Endothelial cell (in vitro differentiated cells): ENCODE data around the gene NAA80. TPM values are rescaled to one million over a fixed set of nuclear protein-coding genes. Genes with fewer than 3 reads are reported as not detected.

Experiments
- DNase-seq: peaks from one replicate; pipeline ENCODE4 v3.0.0; 2021; ENCODE audit warnings: low spot score
- H3K27ac Mint-ChIP-seq: one replicate; pipeline ENCODE4 v1.8.0; 2021; ENCODE audit warnings: mixed read lengths, inconsistent platforms; ENCODE audit not compliant: unreplicated experiment
- H3K27me3 Mint-ChIP-seq: one replicate; pipeline ENCODE4 v1.8.0; 2021; ENCODE audit warnings: mild to moderate bottlenecking, moderate library complexity, mixed read lengths, inconsistent platforms; ENCODE audit not compliant: unreplicated experiment
- H3K36me3 Mint-ChIP-seq: one replicate; pipeline ENCODE4 v1.8.0; 2021; ENCODE audit warnings: mild to moderate bottlenecking, low read depth, mixed read lengths, inconsistent platforms; ENCODE audit not compliant: unreplicated experiment
- H3K4me1 Mint-ChIP-seq: one replicate; pipeline ENCODE4 v1.8.0; 2021; ENCODE audit warnings: mild to moderate bottlenecking, mixed read lengths, inconsistent platforms; ENCODE audit not compliant: unreplicated experiment
- H3K4me3 Mint-ChIP-seq: one replicate; pipeline ENCODE4 v1.8.0; 2021; ENCODE audit warnings: mild to moderate bottlenecking, mixed read lengths, inconsistent platforms; ENCODE audit not compliant: unreplicated experiment
- H3K9me3 Mint-ChIP-seq: one replicate; pipeline ENCODE4 v1.8.0; 2021; ENCODE audit warnings: mixed read lengths, inconsistent platforms; ENCODE audit not compliant: unreplicated experiment
- CTCF ChIP-seq: fragments of 200-600 bp; sonication (generic); IDR thresholded peaks from one replicate; pipeline ENCODE4 v1.5.0; 2021; ENCODE audit warnings: antibody characterized with exemption; ENCODE audit not compliant: unreplicated experiment
- total RNA-seq: library from RNA; stranded (reverse); fragmentation: NEBNext Ultra II Directional; extraction: Animal tissue kit (Norgen Biotek cat#: 25700); gene quantifications from one replicate; pipeline ENCODE4 v1.2.1, GENCODE V29; 2021; ENCODE audit not compliant: unreplicated experiment

The NAA80 gene
- total RNA-seq, 1 donor from 2014 or later, result 17.1 TPM

GRCh38 chr3:50249457-50249856 is 49.7 kb downstream of the NAA80 start:
- Mint-ChIP-seq H3K36me3 (peaks cover 26% of the 10 kb centered on the region), H3K27ac (peak overlapping the region; percentile 64), H3K9me3 (no peaks in the 10 kb centered on the region), H3K4me1 (peaks cover 63% of the 10 kb centered on the region), H3K4me3 (no peak overlapping the region), H3K27me3 (peaks cover 16% of the 10 kb centered on the region)
- no peak for TF ChIP-seq CTCF
- no peak for DNase-seq

- peaks cover 62% of the 10 kb centered on the region for H3K4me1 Mint-ChIP-seq
- peak overlapping the region; percentile 96 for H3K27ac Mint-ChIP-seq
- peaks cover 17% of the 10 kb centered on the region for H3K27me3 Mint-ChIP-seq
- H3K36me3 Mint-ChIP-seq, result peaks cover 24% of the 10 kb centered on the region
- DNase-seq, result peak; percentile 31
- no peaks in the 10 kb centered on the region for H3K9me3 Mint-ChIP-seq
- TF ChIP-seq CTCF, result no peak
- peak overlapping the region; percentile 88 for H3K4me3 Mint-ChIP-seq
Measured at GRCh38 chr3:50248387-50248786, 50.8 kb downstream of the NAA80 start.

GRCh38 chr3:50246517-50246954 is 52.7 kb downstream of the NAA80 start:
- Mint-ChIP-seq H3K27ac (peak overlapping the region; percentile 95), H3K9me3 (no peaks in the 10 kb centered on the region), H3K4me1 (peaks cover 74% of the 10 kb centered on the region), H3K36me3 (peaks cover 26% of the 10 kb centered on the region), H3K4me3 (peak overlapping the region; percentile 73), H3K27me3 (peaks cover 23% of the 10 kb centered on the region)
- DNase-seq, result peak; percentile 44
- no peak for TF ChIP-seq CTCF

Other genes with a start within 250 kb of the NAA80 start
- gene RBM5, start 210.5 kb downstream of the NAA80 start, total RNA-seq, result 219 TPM
- gene SEMA3F, start 144.1 kb downstream of the NAA80 start, total RNA-seq, result 21.3 TPM
- 0.59 TPM for gene GNAT1, start 107.8 kb downstream of the NAA80 start, total RNA-seq
- gene SLC38A3, start 94.1 kb downstream of the NAA80 start, total RNA-seq, result 0.56 TPM
- gene GNAI2, start 63.2 kb downstream of the NAA80 start, total RNA-seq, result 771 TPM
- 1.7 TPM for gene SEMA3B, start 30.3 kb downstream of the NAA80 start, total RNA-seq
- 0.18 TPM for gene LSMEM2, start 20.3 kb downstream of the NAA80 start, total RNA-seq
- gene IFRD2, start 7.0 kb downstream of the NAA80 start, total RNA-seq, result 43.2 TPM
- gene HYAL3, start within 50 bp of the NAA80 start, total RNA-seq, result 12.7 TPM
- gene HYAL1, start 4.2 kb upstream of the NAA80 start, total RNA-seq, result 1.6 TPM
- gene HYAL2, start 23.3 kb upstream of the NAA80 start, total RNA-seq, result 214 TPM
- gene TUSC2, start 28.8 kb upstream of the NAA80 start, total RNA-seq, result 36.4 TPM
- 14.8 TPM for gene RASSF1, start 41.4 kb upstream of the NAA80 start, total RNA-seq
- gene ZMYND10, start 46.3 kb upstream of the NAA80 start, total RNA-seq, result not detected
- gene NPRL2, start 51.4 kb upstream of the NAA80 start, total RNA-seq, result 18.0 TPM
- 5.5 TPM for gene CYB561D2, start 51.5 kb upstream of the NAA80 start, total RNA-seq
- gene TMEM115, start 60.1 kb upstream of the NAA80 start, total RNA-seq, result 44.9 TPM
- 17.3 TPM for gene CACNA2D2, start 204.2 kb upstream of the NAA80 start, total RNA-seq